Measurements from ENCODE around the gene PAX7.

PAX7 gene

GRCh38 chr1:18697541-18697940 lies 66.9 kb downstream of the PAX7 start:
- no peaks in the 10 kb centered on the region for H3K4me1 ChIP-seq (ENCODE audit: insufficient read depth, low read length)
- no peaks in the 10 kb centered on the region for H3K9me3 ChIP-seq (ENCODE audit: low read length)
- no peaks in the 10 kb centered on the region for H3K36me3 ChIP-seq (ENCODE audit: insufficient read depth, low read length)
- no peak overlapping the region for H2AFZ ChIP-seq (ENCODE audit: low read depth, low read length)
- H3K27me3 ChIP-seq (ENCODE audit: insufficient read depth, low read length) = peaks cover 9% of the 10 kb centered on the region
- H3K4me3 ChIP-seq (ENCODE audit: low read length) = no peak overlapping the region

DNA sequence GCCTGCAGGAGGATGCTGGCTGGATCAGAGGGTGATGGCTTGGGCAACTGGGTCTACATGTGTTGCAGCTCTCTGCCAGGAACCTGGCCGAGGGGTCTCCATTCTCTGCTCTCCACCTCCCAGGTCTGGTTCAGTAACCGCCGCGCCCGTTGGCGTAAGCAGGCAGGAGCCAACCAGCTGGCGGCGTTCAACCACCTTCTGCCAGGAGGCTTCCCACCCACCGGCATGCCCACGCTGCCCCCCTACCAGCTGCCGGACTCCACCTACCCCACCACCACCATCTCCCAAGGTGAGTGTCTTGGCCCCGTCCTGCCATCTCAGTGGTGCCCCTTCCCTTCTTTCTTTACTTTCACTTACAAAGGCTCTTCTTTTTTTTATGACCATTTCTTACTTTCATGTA lies 69.9 kb downstream of the PAX7 start:
- Histone ChIP-seq H2AFZ (ENCODE audit: low read depth, low read length) (no peak overlapping the region), H3K4me1 (ENCODE audit: insufficient read depth, low read length) (no peaks in the 10 kb centered on the region), H3K27me3 (ENCODE audit: insufficient read depth, low read length) (peaks cover 6% of the 10 kb centered on the region), H3K36me3 (ENCODE audit: insufficient read depth, low read length) (no peaks in the 10 kb centered on the region), H3K9me3 (ENCODE audit: low read length) (no peaks in the 10 kb centered on the region), H3K4me3 (ENCODE audit: low read length) (no peak overlapping the region)

DNA sequence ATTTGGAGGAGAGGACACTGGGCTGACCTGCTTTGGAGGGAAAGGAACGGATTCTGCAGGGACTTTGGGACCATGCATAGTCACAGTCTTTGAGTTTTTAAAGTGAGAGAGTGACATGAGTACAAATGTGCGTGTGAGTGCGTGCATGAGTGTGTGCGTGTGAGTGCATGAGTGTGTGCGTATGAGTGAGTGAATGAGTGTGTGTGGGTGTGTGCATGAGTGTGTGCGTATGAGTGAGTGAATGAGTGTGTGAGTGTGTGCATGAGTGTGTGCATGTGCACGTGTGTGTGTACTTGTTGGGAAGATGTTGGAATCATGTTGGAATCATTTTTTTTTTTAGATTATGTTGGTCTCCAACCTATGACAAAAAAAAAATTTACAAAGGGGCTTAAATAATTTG lies 70.5 kb downstream of the PAX7 start:
- Histone ChIP-seq H3K4me1 (ENCODE audit: insufficient read depth, low read length) (no peaks in the 10 kb centered on the region), H2AFZ (ENCODE audit: low read depth, low read length) (no peak overlapping the region), H3K9me3 (ENCODE audit: low read length) (no peaks in the 10 kb centered on the region), H3K4me3 (ENCODE audit: low read length) (no peak overlapping the region), H3K27me3 (ENCODE audit: insufficient read depth, low read length) (peaks cover 6% of the 10 kb centered on the region), H3K36me3 (ENCODE audit: insufficient read depth, low read length) (no peaks in the 10 kb centered on the region)

GRCh38 chr1:18703041-18703621 lies 72.5 kb downstream of the PAX7 start:
- Histone ChIP-seq H3K27me3 (ENCODE audit: insufficient read depth, low read length) (no peaks in the 10 kb centered on the region), H3K36me3 (ENCODE audit: insufficient read depth, low read length) (no peaks in the 10 kb centered on the region), H3K4me1 (ENCODE audit: insufficient read depth, low read length) (no peaks in the 10 kb centered on the region), H2AFZ (ENCODE audit: low read depth, low read length) (no peak overlapping the region), H3K9me3 (ENCODE audit: low read length) (no peaks in the 10 kb centered on the region), H3K4me3 (ENCODE audit: low read length) (no peak overlapping the region)

GRCh38 chr1:18705811-18706210 lies 75.2 kb downstream of the PAX7 start:
- no peaks in the 10 kb centered on the region for H3K4me1 ChIP-seq (ENCODE audit: insufficient read depth, low read length)
- no peaks in the 10 kb centered on the region for H3K27me3 ChIP-seq (ENCODE audit: insufficient read depth, low read length)
- no peak overlapping the region for H2AFZ ChIP-seq (ENCODE audit: low read depth, low read length)
- H3K9me3 ChIP-seq (ENCODE audit: low read length) = no peaks in the 10 kb centered on the region
- H3K4me3 ChIP-seq (ENCODE audit: low read length) = no peak overlapping the region
- no peaks in the 10 kb centered on the region for H3K36me3 ChIP-seq (ENCODE audit: insufficient read depth, low read length)

DNA sequence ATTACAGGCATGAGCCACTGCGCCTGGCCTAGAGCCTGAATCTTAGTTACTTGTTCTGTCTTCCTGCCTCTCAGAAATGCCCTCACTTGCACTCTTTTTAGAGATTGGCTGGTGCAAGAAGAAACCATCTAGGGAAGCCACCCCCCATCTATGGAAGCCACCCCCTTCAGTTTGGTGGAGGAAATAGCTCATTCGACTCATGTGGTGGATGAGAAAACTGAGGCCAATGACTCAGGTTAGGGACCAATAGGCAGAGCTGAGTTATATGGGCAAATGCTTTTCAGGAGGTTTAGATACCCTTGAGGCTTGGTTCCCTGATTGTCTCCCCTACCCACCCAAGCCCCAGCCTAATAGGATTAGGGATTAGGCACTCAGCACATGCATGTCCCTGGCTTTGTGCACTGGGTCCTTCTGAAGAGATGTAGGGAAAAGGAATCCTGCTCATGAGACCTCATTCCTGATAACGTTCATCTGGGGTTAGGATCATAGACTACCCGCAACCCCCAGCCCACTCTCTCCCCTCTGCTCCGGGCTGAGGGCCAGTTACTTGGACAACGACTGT lies 77.1 kb downstream of the PAX7 start:
- Histone ChIP-seq H2AFZ (ENCODE audit: low read depth, low read length) (no peak overlapping the region), H3K36me3 (ENCODE audit: insufficient read depth, low read length) (no peaks in the 10 kb centered on the region), H3K4me3 (ENCODE audit: low read length) (no peak overlapping the region), H3K9me3 (ENCODE audit: low read length) (no peaks in the 10 kb centered on the region), H3K4me1 (ENCODE audit: insufficient read depth, low read length) (no peaks in the 10 kb centered on the region), H3K27me3 (ENCODE audit: insufficient read depth, low read length) (no peaks in the 10 kb centered on the region)

- Histone ChIP-seq H3K4me3 (ENCODE audit: low read length) (no peak overlapping the region), H3K27me3 (ENCODE audit: insufficient read depth, low read length) (peaks cover 4% of the 10 kb centered on the region)
These were observed 79.4 kb downstream of the PAX7 start for GRCh38 chr1:18710002-18710401.

DNA sequence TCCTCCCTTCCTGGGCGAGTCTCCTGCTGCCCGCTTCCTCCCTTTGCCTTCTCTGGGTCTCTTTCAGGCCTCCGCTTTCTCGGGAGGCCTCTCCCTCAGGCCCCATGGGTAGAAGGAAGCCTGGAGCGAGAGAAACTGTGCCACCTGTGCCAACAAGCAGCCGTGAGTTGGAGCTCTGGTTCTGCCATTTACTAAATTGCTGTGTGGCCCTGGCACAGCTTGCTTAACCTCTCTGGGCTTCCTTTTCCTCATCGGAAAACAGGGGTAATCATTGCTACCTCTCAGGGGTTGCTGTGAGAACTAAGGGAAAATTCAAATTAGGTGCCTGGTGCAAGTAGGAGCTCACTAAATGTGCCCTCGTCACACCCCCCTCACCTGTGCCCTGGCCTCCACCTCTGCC lies 80.4 kb downstream of the PAX7 start:
- no peak overlapping the region for H3K4me3 ChIP-seq (ENCODE audit: low read length)
- H2AFZ ChIP-seq (ENCODE audit: low read depth, low read length) = no peak overlapping the region
- H3K36me3 ChIP-seq (ENCODE audit: insufficient read depth, low read length) = no peaks in the 10 kb centered on the region
- no peaks in the 10 kb centered on the region for H3K9me3 ChIP-seq (ENCODE audit: low read length)
- no peaks in the 10 kb centered on the region for H3K4me1 ChIP-seq (ENCODE audit: insufficient read depth, low read length)
- peaks cover 11% of the 10 kb centered on the region for H3K27me3 ChIP-seq (ENCODE audit: insufficient read depth, low read length)

More at GRCh38 chr1:18710002-18710401, 79.4 kb downstream of the PAX7 start:
- Histone ChIP-seq H3K36me3 (ENCODE audit: insufficient read depth, low read length) (no peaks in the 10 kb centered on the region), H3K4me1 (ENCODE audit: insufficient read depth, low read length) (no peaks in the 10 kb centered on the region), H3K9me3 (ENCODE audit: low read length) (no peaks in the 10 kb centered on the region), H2AFZ (ENCODE audit: low read depth, low read length) (no peak overlapping the region)

GRCh38 chr1:18711536-18712251 lies 81.0 kb downstream of the PAX7 start:
- no peak overlapping the region for H2AFZ ChIP-seq (ENCODE audit: low read depth, low read length)
- H3K9me3 ChIP-seq (ENCODE audit: low read length) = no peaks in the 10 kb centered on the region
- H3K4me1 ChIP-seq (ENCODE audit: insufficient read depth, low read length) = no peaks in the 10 kb centered on the region
- H3K36me3 ChIP-seq (ENCODE audit: insufficient read depth, low read length) = no peaks in the 10 kb centered on the region
- H3K27me3 ChIP-seq (ENCODE audit: insufficient read depth, low read length) = peaks cover 18% of the 10 kb centered on the region
- no peak overlapping the region for H3K4me3 ChIP-seq (ENCODE audit: low read length)

DNA sequence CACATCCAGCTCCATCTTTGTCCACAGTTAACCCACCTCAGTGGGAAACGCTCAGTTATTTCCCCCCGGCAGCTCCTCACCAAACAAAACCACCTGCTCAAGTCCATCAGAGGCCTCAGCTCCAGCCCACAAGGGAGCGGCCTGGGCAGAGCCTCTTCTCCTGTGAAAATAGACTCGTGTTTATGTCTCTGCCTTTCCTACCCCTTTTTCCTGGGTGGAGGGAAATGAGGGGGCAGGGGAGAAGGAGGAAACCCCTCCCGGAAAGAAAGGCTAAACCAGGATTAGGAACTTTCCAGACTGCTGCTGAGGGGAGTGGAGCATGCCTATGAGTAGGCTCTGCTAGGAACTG lies 81.6 kb downstream of the PAX7 start:
- Histone ChIP-seq H3K4me3 (ENCODE audit: low read length) (no peak overlapping the region), H3K9me3 (ENCODE audit: low read length) (no peaks in the 10 kb centered on the region), H2AFZ (ENCODE audit: low read depth, low read length) (no peak overlapping the region), H3K27me3 (ENCODE audit: insufficient read depth, low read length) (peaks cover 21% of the 10 kb centered on the region), H3K4me1 (ENCODE audit: insufficient read depth, low read length) (no peaks in the 10 kb centered on the region), H3K36me3 (ENCODE audit: insufficient read depth, low read length) (no peaks in the 10 kb centered on the region)

- H3K4me1 ChIP-seq (ENCODE audit: insufficient read depth, low read length) = no peaks in the 10 kb centered on the region
- no peak overlapping the region for H3K4me3 ChIP-seq (ENCODE audit: low read length)
- peaks cover 33% of the 10 kb centered on the region for H3K27me3 ChIP-seq (ENCODE audit: insufficient read depth, low read length)
- no peaks in the 10 kb centered on the region for H3K36me3 ChIP-seq (ENCODE audit: insufficient read depth, low read length)
- no peaks in the 10 kb centered on the region for H3K9me3 ChIP-seq (ENCODE audit: low read length)
- H2AFZ ChIP-seq (ENCODE audit: low read depth, low read length) = no peak overlapping the region
These were observed 83.9 kb downstream of the PAX7 start for GRCh38 chr1:18714404-18715175.

- Histone ChIP-seq H3K4me3 (ENCODE audit: low read length) (no peak overlapping the region), H2AFZ (ENCODE audit: low read depth, low read length) (no peak overlapping the region), H3K36me3 (ENCODE audit: insufficient read depth, low read length) (no peaks in the 10 kb centered on the region), H3K9me3 (ENCODE audit: low read length) (no peaks in the 10 kb centered on the region), H3K4me1 (ENCODE audit: insufficient read depth, low read length) (no peaks in the 10 kb centered on the region), H3K27me3 (ENCODE audit: insufficient read depth, low read length) (peaks cover 33% of the 10 kb centered on the region)
These were observed 85.6 kb downstream of the PAX7 start for GRCh38 chr1:18716112-18716784.
